ENCODE measurements around the gene VPS16. TPM values are rescaled to one million over a fixed set of nuclear protein-coding genes. Genes with fewer than 3 reads are reported as not detected.
A peak's percentile ranks its signal among the peaks of the same experiment; 100 is the strongest.

Gene VPS16
- total RNA-seq, 1 donor from 2014 or later: 63.2 TPM

DNA sequence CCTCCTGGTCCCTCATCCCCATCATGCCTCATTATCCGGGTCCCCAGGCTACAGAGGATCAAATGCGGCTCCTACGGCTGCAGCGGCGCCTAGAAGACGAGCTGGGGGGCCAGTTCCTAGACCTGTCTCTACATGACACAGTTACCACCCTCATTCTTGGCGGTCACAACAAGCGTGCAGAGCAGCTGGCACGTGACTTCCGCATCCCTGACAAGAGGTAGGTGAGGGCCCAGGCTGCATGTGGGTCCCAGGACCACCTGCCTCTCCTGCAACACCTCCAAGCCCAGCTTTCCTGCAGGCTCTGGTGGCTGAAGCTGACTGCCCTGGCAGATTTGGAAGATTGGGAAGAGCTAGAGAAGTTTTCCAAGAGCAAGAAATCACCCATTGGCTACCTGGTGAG, 24.6 kb downstream of the VPS16 start:
- no peak for FAIRE-seq
- no peak for DNase-seq (ENCODE audit: low spot score in 2 of 2)

- no peak for DNase-seq (ENCODE audit: low spot score in 2 of 2)
Observed at GRCh38 chr20:2865630-2866029, 25.1 kb downstream of the VPS16 start.

DNA sequence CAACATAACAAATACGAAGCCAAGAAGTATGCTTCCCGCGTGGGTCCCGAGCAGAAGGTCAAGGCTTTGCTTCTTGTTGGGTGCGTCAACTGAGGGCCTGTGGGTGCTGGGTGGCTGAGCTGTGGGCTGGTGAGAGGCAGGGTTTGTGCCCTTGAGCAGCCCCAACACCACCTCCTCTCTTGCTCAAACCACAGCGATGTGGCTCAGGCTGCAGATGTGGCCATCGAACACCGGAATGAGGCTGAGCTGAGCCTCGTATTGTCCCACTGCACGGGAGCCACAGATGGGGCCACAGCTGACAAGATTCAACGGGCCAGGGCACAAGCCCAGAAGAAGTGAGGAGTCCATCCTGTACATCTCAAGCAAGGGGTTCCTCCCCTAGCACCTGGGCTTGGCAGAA, 25.7 kb downstream of the VPS16 start:
- FAIRE-seq: no peak
- no peak for DNase-seq (ENCODE audit: low spot score in 2 of 2)

More at GRCh38 chr20:2865630-2866029, 25.1 kb downstream of the VPS16 start:
- FAIRE-seq: no peak

- no peak for FAIRE-seq
- DNase-seq (ENCODE audit: low spot score in 2 of 2): no peak
Observed at GRCh38 chr20:2867081-2867864, 26.7 kb downstream of the VPS16 start.

- DNase-seq (ENCODE audit: low spot score in 2 of 2): no peak
- FAIRE-seq: no peak
Observed at GRCh38 chr20:2869381-2869780, 28.8 kb downstream of the VPS16 start.

GRCh38 chr20:2871111-2871465, 30.5 kb downstream of the VPS16 start:
- FAIRE-seq: no peak
- DNase-seq (ENCODE audit: low spot score in 2 of 2): no peak

- DNase-seq (ENCODE audit: low spot score in 2 of 2) (no peak), FAIRE-seq (no peak)
Observed at GRCh38 chr20:2871661-2872458, 31.3 kb downstream of the VPS16 start.

- DNase-seq (ENCODE audit: low spot score in 2 of 2) (peak; percentile 52 to 53), FAIRE-seq (no peak)
Observed at GRCh38 chr20:2872459-2873009, 32.0 kb downstream of the VPS16 start.

- FAIRE-seq: no peak
Observed at GRCh38 chr20:2873010-2873746, 32.6 kb downstream of the VPS16 start, which contains the start of gene PTPRA. Gene PTPRA (plus strand): TSS chr20:2873481. CDS start chr20:2964278, 90,797 bp downstream.

DNA sequence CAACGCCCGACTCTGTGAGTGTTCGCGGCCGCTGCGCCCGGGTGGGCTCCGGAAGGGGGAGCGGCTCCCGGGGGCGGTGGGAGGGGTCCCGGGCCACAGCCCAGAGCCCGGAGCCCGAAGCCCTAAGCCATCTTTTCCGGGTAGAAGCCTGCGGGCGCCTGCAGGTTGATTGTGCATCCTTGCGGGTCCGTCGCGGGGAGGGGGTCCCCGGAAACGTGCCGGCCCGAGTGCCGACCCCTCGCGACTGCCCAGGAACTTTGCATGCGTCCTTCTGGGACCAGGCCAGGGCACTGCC, 33.1 kb downstream of the VPS16 start:
- peak in 1 of 2 donors; percentile 44 for DNase-seq (ENCODE audit: low spot score in 2 of 2)

More at GRCh38 chr20:2873010-2873746, 32.6 kb downstream of the VPS16 start, which contains the start of gene PTPRA:
- peak; percentile 93 to 96 for DNase-seq (ENCODE audit: low spot score in 2 of 2)

GRCh38 chr20:2874456-2874855, 33.9 kb downstream of the VPS16 start:
- DNase-seq (ENCODE audit: low spot score in 2 of 2): no peak
- no peak for FAIRE-seq

More for the DNA sequence above, 33.1 kb downstream of the VPS16 start:
- FAIRE-seq: no peak

DNA sequence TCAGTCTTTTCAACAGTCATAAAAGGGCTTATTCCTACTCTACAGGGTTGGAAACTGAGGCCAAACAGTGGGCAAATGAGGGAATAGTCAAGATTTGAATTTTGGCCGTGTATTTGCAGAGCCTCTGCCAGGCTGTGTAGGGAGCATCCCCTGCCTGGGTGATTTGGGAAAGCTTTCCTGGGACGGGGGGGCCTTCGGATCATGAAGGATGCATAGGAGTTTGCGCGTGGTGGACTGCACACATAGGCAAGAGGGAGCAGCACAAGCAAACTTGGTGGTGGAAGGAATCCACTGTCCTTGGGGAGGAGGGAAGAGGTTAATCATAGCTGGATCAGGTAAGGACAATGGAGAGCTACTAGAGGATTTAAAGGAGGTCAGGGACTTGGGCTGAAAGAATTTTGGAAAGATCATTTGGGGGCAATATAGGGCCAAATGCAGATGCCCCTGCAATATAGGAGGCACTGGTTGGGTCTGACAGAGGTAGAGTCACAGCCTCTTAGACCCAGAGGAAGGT, 35.2 kb downstream of the VPS16 start:
- FAIRE-seq (no peak), DNase-seq (ENCODE audit: low spot score in 2 of 2) (no peak)

DNA sequence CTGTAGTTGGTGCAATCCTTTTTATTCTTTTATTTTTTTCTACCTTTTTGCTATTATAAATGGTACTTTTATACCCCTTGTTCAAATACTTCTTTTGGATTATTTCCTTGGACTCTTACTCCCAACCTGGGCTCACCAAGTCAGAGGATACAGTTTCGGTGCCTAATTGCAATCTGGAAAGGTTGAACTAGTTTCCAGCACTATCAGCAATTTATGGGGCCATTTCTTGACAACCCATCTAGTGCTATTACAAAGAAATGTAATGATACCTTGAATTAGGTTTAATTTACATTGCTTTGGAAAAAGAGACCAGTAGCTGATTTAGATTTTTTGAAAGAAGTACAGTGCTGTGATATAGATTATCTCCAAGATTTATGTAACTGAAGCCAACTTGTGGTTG, 38.0 kb downstream of the VPS16 start:
- DNase-seq (ENCODE audit: low spot score in 2 of 2) (no peak), FAIRE-seq (no peak)

GRCh38 chr20:2879146-2879545, 38.6 kb downstream of the VPS16 start:
- DNase-seq (ENCODE audit: low spot score in 2 of 2): no peak
- FAIRE-seq: no peak

- DNase-seq (ENCODE audit: low spot score in 2 of 2): no peak
- FAIRE-seq: no peak
Observed at GRCh38 chr20:2880650-2881049, 40.1 kb downstream of the VPS16 start.

GRCh38 chr20:2883726-2884637, 43.4 kb downstream of the VPS16 start:
- DNase-seq (ENCODE audit: low spot score in 2 of 2): no peak
- FAIRE-seq: no peak

DNA sequence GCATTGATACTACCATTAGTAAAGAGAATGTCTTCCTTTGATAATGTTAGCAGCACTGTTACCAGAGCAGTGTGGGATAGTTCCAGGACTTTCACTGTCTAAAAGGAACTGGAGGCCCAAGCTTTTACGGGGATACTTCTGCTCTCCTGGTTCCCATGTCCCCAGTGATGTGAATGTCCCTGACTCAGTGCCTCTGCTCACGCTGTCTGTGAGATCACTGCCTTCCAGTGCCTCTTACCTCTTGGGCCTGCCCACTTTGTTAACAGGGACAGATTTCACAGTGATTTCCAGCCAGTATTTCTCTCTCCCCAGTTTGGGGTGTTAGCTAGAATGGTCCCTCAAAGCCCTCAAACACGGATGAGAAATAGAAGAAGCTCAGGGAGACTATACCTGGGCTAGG, 47.2 kb downstream of the VPS16 start:
- DNase-seq (ENCODE audit: low spot score in 2 of 2): no peak
- no peak for FAIRE-seq

DNA sequence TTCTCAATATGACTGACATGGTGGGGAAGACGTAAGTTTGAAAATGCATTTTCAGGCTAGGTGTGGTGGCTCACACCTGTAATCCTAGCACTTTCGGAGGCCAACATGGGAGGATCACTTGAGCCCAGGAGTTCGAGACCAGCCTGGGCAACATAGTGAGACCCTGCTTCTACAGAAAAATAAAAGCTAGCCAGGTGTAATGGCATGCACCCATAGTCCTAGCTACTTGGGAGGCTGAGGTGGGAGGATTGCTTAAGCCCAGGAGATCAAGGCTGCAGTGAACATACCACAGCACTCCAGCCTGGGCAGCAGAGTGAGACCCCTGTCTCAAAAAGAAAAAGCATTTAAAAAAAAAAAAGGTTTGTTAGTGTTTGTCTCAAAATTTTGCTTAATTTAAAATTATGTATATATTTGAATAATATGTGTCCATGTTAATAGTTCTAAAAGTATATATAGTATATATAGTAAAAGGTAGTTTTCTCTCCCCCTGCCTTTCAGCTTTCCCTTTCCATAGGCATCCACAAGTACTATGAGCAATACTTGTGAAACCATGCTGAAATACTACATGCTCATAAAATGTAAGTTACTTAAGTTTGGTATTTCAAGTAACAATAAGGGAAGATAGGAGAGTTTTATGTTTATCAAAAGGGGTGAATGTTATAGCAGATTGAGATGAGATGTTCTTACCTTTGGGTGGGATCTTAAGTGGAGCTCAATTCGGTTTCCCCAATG, 47.8 kb downstream of the VPS16 start:
- no peak for DNase-seq (ENCODE audit: low spot score in 2 of 2)
- no peak for FAIRE-seq

DNA sequence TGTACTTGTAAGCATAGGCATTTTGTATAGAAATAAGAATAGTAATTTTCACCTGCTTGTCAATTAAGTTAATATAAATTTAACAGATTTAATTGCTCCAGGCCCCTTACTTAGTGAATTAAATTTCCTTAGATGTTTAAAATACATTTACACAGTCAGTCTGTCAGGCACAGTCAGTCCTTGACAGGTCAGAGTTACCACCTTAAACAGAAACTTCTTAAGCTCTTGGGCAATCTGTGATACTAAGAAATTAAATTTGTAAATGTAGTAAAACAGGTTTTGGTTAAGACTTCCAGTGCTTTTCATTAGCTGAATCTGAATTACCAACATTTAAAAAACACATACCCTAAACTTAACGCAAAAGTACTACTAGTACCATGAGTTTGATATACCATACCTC, 48.7 kb downstream of the VPS16 start:
- FAIRE-seq (no peak), DNase-seq (ENCODE audit: low spot score in 2 of 2) (no peak)

All from frontal cortex (tissue), 4 donors.